Measurements from ENCODE around the gene GLRA3. TPM values are rescaled to one million over a fixed set of nuclear protein-coding genes. Genes with fewer than 3 reads are reported as not detected.

The GLRA3 gene
- polyA plus RNA-seq, 1 donor from 2014 or later, result 0.76 TPM

DNA sequence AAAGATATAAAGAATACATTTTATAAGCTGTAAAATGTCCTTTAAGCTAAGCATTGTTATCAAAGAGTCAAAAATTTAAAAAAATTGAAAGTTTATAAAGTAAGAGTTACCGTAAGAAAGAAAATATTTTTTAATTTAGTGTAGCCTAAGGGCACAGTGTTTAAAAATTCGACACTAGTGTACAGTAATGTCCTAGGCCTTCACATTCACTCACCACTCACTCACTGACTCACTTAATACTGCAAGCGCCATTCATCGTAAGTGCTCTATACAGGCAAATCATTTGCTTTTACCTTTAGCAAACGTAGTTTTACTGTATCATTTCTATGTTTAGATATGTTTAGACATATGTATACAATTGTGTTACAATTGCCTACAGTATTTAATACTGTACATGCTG is 20.2 kb downstream of the GLRA3 start:
- no peak overlapping the region for H3K4me3 ChIP-seq (ENCODE audit: low read length)
- H3K36me3 ChIP-seq (ENCODE audit: insufficient read depth, low read length), result no peaks in the 10 kb centered on the region
- no peaks in the 10 kb centered on the region for H3K27me3 ChIP-seq (ENCODE audit: insufficient read depth, low read depth, low read length)
- no peak overlapping the region for H2AFZ ChIP-seq (ENCODE audit: low read depth, low read length)
- no peaks in the 10 kb centered on the region for H4K20me1 ChIP-seq (ENCODE audit: insufficient read depth)
- H3K9me2 ChIP-seq (ENCODE audit: insufficient read depth, low read length), result no peaks in the 10 kb centered on the region
- H3K79me2 ChIP-seq (replicated peaks; ENCODE audit: insufficient read depth, low read length), result no peaks in the 10 kb centered on the region
- no peak overlapping the region for H3K27ac ChIP-seq (ENCODE audit: low read length)
- H3F3A ChIP-seq (ENCODE audit: insufficient read depth, low read length, poor library complexity, severe bottlenecking), result no peaks in the 10 kb centered on the region
- no peak overlapping the region for H3K9ac ChIP-seq (ENCODE audit: low read length)
- H3K4me2 ChIP-seq (ENCODE audit: low read length), result no peak overlapping the region
- TF ChIP-seq POLR2AphosphoS5 (IDR thresholded peaks at IDR 0.05), result no peak
- no peak for TF ChIP-seq RAD21 (conservative IDR thresholded peaks at IDR 0.05)
- no peak for TF ChIP-seq EZH2 (IDR thresholded peaks at IDR 0.05; ENCODE audit: borderline replicate concordance, insufficient read depth, low read length, poor library complexity, severe bottlenecking)
- no peak for TF ChIP-seq EP300 (conservative IDR thresholded peaks at IDR 0.05; ENCODE audit: poor library complexity, severe bottlenecking)
- no peak for TF ChIP-seq SMC3 (conservative IDR thresholded peaks at IDR 0.05; ENCODE audit: poor library complexity)
- no peak for TF ChIP-seq TAF1 (IDR thresholded peaks at IDR 0.05; ENCODE audit: low read depth)
- TF ChIP-seq, protein P1, sequence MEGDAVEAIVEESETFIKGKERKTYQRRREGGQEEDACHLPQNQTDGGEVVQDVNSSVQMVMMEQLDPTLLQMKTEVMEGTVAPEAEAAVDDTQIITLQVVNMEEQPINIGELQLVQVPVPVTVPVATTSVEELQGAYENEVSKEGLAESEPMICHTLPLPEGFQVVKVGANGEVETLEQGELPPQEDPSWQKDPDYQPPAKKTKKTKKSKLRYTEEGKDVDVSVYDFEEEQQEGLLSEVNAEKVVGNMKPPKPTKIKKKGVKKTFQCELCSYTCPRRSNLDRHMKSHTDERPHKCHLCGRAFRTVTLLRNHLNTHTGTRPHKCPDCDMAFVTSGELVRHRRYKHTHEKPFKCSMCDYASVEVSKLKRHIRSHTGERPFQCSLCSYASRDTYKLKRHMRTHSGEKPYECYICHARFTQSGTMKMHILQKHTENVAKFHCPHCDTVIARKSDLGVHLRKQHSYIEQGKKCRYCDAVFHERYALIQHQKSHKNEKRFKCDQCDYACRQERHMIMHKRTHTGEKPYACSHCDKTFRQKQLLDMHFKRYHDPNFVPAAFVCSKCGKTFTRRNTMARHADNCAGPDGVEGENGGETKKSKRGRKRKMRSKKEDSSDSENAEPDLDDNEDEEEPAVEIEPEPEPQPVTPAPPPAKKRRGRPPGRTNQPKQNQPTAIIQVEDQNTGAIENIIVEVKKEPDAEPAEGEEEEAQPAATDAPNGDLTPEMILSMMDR (IDR thresholded peaks at IDR 0.05; ENCODE audit: poor library complexity, severe bottlenecking), result no peak
- TF ChIP-seq REST (IDR thresholded peaks at IDR 0.05; ENCODE audit: borderline replicate concordance), result no peak
- H3K9me3 ChIP-seq (ENCODE audit: low read length), result no peaks in the 10 kb centered on the region

GRCh38 chr4:174808119-174808518 is 20.9 kb downstream of the GLRA3 start:
- Histone ChIP-seq H3K4me3 (ENCODE audit: low read length) (no peak overlapping the region), H3K9ac (ENCODE audit: low read length) (no peak overlapping the region), H2AFZ (ENCODE audit: low read depth, low read length) (no peak overlapping the region), H3F3A (ENCODE audit: insufficient read depth, low read length, poor library complexity, severe bottlenecking) (no peaks in the 10 kb centered on the region), H3K79me2 (replicated peaks; ENCODE audit: insufficient read depth, low read length) (no peaks in the 10 kb centered on the region), H3K4me2 (ENCODE audit: low read length) (no peak overlapping the region), H3K27me3 (ENCODE audit: insufficient read depth, low read depth, low read length) (no peaks in the 10 kb centered on the region), H3K9me2 (ENCODE audit: insufficient read depth, low read length) (no peaks in the 10 kb centered on the region), H4K20me1 (ENCODE audit: insufficient read depth) (no peaks in the 10 kb centered on the region), H3K27ac (ENCODE audit: low read length) (no peak overlapping the region), H3K9me3 (ENCODE audit: low read length) (no peaks in the 10 kb centered on the region), H3K36me3 (ENCODE audit: insufficient read depth, low read length) (no peaks in the 10 kb centered on the region)
- TF ChIP-seq MXI1 (conservative IDR thresholded peaks at IDR 0.05; ENCODE audit: poor library complexity, severe bottlenecking) (no peak), TAF1 (IDR thresholded peaks at IDR 0.05; ENCODE audit: low read depth) (no peak), EP300 (conservative IDR thresholded peaks at IDR 0.05; ENCODE audit: poor library complexity, severe bottlenecking) (no peak), SMC3 (conservative IDR thresholded peaks at IDR 0.05; ENCODE audit: poor library complexity) (no peak), POLR2AphosphoS5 (IDR thresholded peaks at IDR 0.05) (no peak), REST (IDR thresholded peaks at IDR 0.05; ENCODE audit: borderline replicate concordance) (no peak), RAD21 (conservative IDR thresholded peaks at IDR 0.05) (no peak), EZH2 (IDR thresholded peaks at IDR 0.05; ENCODE audit: borderline replicate concordance, insufficient read depth, low read length, poor library complexity, severe bottlenecking) (no peak)
- TF ChIP-seq, protein P1 (IDR thresholded peaks at IDR 0.05; ENCODE audit: poor library complexity, severe bottlenecking), result no peak
